ENCODE data around the gene TMEM183A. TPM values are rescaled to one million over a fixed set of nuclear protein-coding genes. Genes with fewer than 3 reads are reported as not detected.
A peak's percentile ranks its signal among the peaks of the same experiment; 100 is the strongest.

The TMEM183A gene
- total RNA-seq, 2 experiments from 2014 or later = 76.5 to 82.2 TPM

- DNase-seq (no peak), ATAC-seq (no peak)
- H3K27ac Mint-ChIP-seq = no peak overlapping the region
- H3K36me3 Mint-ChIP-seq (ENCODE audit: low read depth) = peaks cover 24% of the 10 kb centered on the region
- intact Hi-C loops (cut with micrococcal nuclease) = no loop called here
- H3K4me3 Mint-ChIP-seq = no peak overlapping the region
- peaks cover 4% of the 10 kb centered on the region for H3K4me1 Mint-ChIP-seq (ENCODE audit: low read depth)
- H3K9me3 Mint-ChIP-seq = no peaks in the 10 kb centered on the region
- TF ChIP-seq, protein P1, sequence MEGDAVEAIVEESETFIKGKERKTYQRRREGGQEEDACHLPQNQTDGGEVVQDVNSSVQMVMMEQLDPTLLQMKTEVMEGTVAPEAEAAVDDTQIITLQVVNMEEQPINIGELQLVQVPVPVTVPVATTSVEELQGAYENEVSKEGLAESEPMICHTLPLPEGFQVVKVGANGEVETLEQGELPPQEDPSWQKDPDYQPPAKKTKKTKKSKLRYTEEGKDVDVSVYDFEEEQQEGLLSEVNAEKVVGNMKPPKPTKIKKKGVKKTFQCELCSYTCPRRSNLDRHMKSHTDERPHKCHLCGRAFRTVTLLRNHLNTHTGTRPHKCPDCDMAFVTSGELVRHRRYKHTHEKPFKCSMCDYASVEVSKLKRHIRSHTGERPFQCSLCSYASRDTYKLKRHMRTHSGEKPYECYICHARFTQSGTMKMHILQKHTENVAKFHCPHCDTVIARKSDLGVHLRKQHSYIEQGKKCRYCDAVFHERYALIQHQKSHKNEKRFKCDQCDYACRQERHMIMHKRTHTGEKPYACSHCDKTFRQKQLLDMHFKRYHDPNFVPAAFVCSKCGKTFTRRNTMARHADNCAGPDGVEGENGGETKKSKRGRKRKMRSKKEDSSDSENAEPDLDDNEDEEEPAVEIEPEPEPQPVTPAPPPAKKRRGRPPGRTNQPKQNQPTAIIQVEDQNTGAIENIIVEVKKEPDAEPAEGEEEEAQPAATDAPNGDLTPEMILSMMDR (IDR thresholded peaks at IDR 0.05) = no peak
- CTCF ChIA-PET = interaction anchor here (0.9 to 4.5 kb wide), 26 partner anchors 11 to 302 kb away, joined by 3 to 92 read pairs (median 7); partner anchors contain the start of gene PPFIA4
- POLR2A ChIA-PET = interaction anchor here (0.6 to 1.2 kb wide), 2 partner anchors 11 to 16 kb away, joined by 3 to 4 read pairs; no protein-coding TSS in a partner anchor
- peaks cover 4% of the 10 kb centered on the region for H3K27me3 Mint-ChIP-seq
Measured at GRCh38 chr1:203040513-203041275, 33.5 kb downstream of the TMEM183A start.

- DNase-seq (peak; percentile 1), ATAC-seq (no peak)
- intact Hi-C loops (cut with micrococcal nuclease) = no loop called here
- Mint-ChIP-seq H3K4me1 (ENCODE audit: low read depth) (peaks cover 4% of the 10 kb centered on the region), H3K9me3 (no peaks in the 10 kb centered on the region), H3K4me3 (no peak overlapping the region), H3K36me3 (ENCODE audit: low read depth) (peaks cover 24% of the 10 kb centered on the region), H3K27ac (no peak overlapping the region), H3K27me3 (peaks cover 4% of the 10 kb centered on the region)
- CTCF ChIA-PET = interaction anchor here (1.2 to 4.5 kb wide), 6 partner anchors 11 to 227 kb away, joined by 5 to 92 read pairs (median 48); partner anchors contain the start of gene PPFIA4
- TF ChIP-seq, protein P1 (IDR thresholded peaks at IDR 0.05) = no peak
- POLR2A ChIA-PET = no interaction called here
Measured at GRCh38 chr1:203041351-203041932, 34.3 kb downstream of the TMEM183A start.

DNA sequence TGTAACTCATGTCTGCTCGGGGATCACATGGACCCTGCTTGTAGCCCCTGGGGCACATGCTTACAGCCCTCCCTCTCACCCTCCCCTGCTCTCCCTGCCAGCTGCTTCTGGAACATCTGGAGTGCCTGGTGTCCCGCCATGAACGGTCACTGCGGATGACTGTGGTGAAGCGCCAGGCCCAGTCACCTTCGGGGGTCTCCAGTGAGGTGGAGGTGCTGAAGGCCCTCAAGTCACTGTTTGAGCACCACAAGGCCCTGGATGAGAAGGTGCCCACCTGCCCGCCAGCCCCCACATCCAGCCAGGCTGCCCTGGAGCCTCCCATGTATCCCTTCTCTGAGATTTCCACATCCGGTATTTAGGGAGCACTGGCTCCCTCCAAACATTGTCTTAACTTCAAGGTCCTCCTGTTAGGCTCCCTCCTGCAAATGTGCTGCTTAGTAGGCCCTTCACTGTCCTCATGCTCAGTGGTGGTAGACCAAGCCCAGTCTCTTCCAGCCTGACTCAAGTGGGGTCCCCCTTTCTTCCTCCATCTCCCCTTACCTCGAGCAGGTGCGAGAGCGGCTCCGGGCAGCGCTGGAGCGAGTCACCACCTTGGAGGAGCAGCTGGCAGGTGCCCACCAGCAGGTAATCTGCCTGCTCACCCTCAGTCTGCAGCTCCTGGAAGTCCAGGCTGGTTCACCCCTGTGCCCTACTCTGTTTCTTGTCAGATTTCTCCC, 36.8 kb downstream of the TMEM183A start:
- Mint-ChIP-seq H3K36me3 (ENCODE audit: low read depth) (peaks cover 24% of the 10 kb centered on the region), H3K27ac (no peak overlapping the region), H3K4me1 (ENCODE audit: low read depth) (peaks cover 5% of the 10 kb centered on the region), H3K9me3 (no peaks in the 10 kb centered on the region), H3K27me3 (peaks cover 4% of the 10 kb centered on the region), H3K4me3 (no peak overlapping the region)
- intact Hi-C loops (cut with micrococcal nuclease) = no loop called here
- DNase-seq (no peak), ATAC-seq (no peak)
- TF ChIP-seq, protein P1 (IDR thresholded peaks at IDR 0.05) = no peak
- ChIA-PET CTCF (interaction anchor here (1.4 to 1.6 kb wide), 2 partner anchors 129 to 224 kb away, joined by 5 to 7 read pairs; no protein-coding TSS in a partner anchor), POLR2A (interaction anchor here (1.1 kb wide), 1 partner anchor 304 kb away, joined by 3 read pairs; no protein-coding TSS in a partner anchor)

DNA sequence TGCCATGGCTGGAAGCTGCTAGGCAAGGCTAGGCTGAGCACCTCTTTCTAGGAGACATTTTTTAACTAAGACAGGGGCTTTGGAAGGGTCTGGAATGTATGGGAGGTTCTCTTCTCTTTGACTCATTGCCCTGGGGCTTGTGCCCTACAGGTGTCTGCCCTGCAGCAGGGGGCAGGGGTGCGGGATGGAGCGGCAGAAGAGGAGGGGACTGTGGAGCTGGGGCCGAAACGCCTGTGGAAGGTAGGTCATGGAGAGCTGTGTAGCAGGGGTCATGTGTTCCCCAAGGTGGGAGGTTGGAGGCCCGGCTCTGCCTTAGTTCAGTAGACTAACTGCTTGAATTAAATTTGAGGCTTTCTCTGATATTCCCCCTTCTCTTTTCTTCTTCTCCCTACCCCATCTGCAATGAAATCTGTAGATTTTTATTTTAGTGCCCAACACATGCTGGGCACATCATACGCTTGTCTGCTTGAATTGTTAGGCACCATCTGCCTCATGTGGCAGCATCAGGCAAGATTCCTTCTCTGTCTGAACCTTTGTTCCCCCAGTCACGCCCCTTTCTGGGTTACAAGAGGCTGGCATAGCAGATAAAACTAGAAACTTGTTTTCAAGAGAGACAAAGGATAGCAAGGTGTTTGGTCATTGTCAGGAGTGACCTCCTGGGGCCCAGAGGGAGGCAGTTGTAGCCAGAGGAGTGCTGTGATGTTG, 37.5 kb downstream of the TMEM183A start:
- CTCF ChIA-PET = interaction anchor here (1.2 to 1.6 kb wide), 3 partner anchors 128 to 299 kb away, joined by 3 to 7 read pairs (median 5); no protein-coding TSS in a partner anchor
- intact Hi-C loops (cut with micrococcal nuclease) = no loop called here
- ATAC-seq = no peak
- no peak for DNase-seq
- POLR2A ChIA-PET = no interaction called here
- H3K36me3 Mint-ChIP-seq (ENCODE audit: low read depth) = peaks cover 18% of the 10 kb centered on the region
- no peak overlapping the region for H3K4me3 Mint-ChIP-seq
- H3K4me1 Mint-ChIP-seq (ENCODE audit: low read depth) = peaks cover 2% of the 10 kb centered on the region
- no peak overlapping the region for H3K27ac Mint-ChIP-seq
- no peaks in the 10 kb centered on the region for H3K27me3 Mint-ChIP-seq
- H3K9me3 Mint-ChIP-seq = no peaks in the 10 kb centered on the region
- TF ChIP-seq, protein P1 (IDR thresholded peaks at IDR 0.05) = no peak
